Heart left ventricle (tissue), 16 donors: ENCODE measurements around the gene PASK. TPM values are rescaled to one million over a fixed set of nuclear protein-coding genes. Genes with fewer than 3 reads are reported as not detected.

ENCODE experiments used
- ATAC-seq, 4 donors: fragments of 200-7000 bp; cut with Tn5 transposase; one replicate each; pipeline ENCODE4 v1.9.1; 2020 to 2022; ENCODE audit warnings: moderate library complexity in 4 of 4, mild to moderate bottlenecking in 3 of 4, moderate number of reproducible peaks in 1 of 4
- DNase-seq, 5 donors: peaks; one replicate each; pipeline ENCODE4 v3.0.0-alpha.2; 2020
- H3K27ac ChIP-seq, 12 donors: fragments of 200-600 bp; sonication (generic) in 4 of 12; one replicate each; pipeline versions ENCODE4 v1.5.0 to v1.8.0; 2016 to 2022; ENCODE audit warnings: mild to moderate bottlenecking in 2 of 12
- H3K27me3 ChIP-seq, 9 donors: fragments of 200-600 bp; sonication (generic) in 2 of 9; one replicate each; pipeline versions ENCODE4 v1.5.1 to v1.8.0; 2016 to 2022; ENCODE audit warnings: mild to moderate bottlenecking in 3 of 9
- H3K36me3 ChIP-seq, 9 donors: fragments of 200-600 bp; sonication (generic) in 2 of 9; one replicate each; pipeline versions ENCODE4 v1.5.0 to v1.8.0; 2018 to 2022; ENCODE audit warnings: mild to moderate bottlenecking in 2 of 9
- H3K4me1 ChIP-seq, 12 donors: fragments of 200-600 bp; sonication (generic) in 4 of 12; one replicate each; pipeline versions ENCODE4 v1.5.0 to v1.8.0; 2016 to 2022; ENCODE audit warnings: mild to moderate bottlenecking in 3 of 12
- H3K4me3 ChIP-seq, 12 donors: fragments of 200-600 bp; sonication (generic) in 4 of 12; one replicate each; pipeline versions ENCODE4 v1.5.0 to v1.8.0; 2017 to 2022; ENCODE audit warnings: mild to moderate bottlenecking in 9 of 12, moderate library complexity in 4 of 12
- H3K9me3 ChIP-seq, 12 donors: fragments of 200-600 bp; sonication (generic) in 4 of 12; one replicate each; pipeline versions ENCODE4 v1.5.0 to v1.8.0; 2016 to 2022; ENCODE audit warnings: mild to moderate bottlenecking in 1 of 12
- CTCF ChIP-seq, 12 donors: fragments of 200-600 bp; sonication (generic) in 4 of 12; IDR thresholded peaks; one replicate each; pipeline versions ENCODE4 v1.5.0 to v1.8.0; 2018 to 2022; ENCODE audit warnings: antibody characterized with exemption in 12 of 12, mild to moderate bottlenecking in 5 of 12
- POLR2A ChIP-seq, 2 donors: fragments of 450-650 bp; IDR thresholded peaks; one replicate each; pipeline ENCODE4 v1.6.1; 2017; ENCODE audit warnings: antibody characterized with exemption in 2 of 2, mild to moderate bottlenecking in 2 of 2, moderate library complexity in 2 of 2
- WGBS, 4 donors: extraction: QIAGEN DNeasy Blood & Tissue Kit in 2 of 4; methylation state at CpG; one replicate each; pipeline versions ENCODE4 v1.1.5 to v1.1.7; 2013 to 2018; 5-methylcytosine and 5-hydroxymethylcytosine counted together
- intact Hi-C, 10 donors: fragments of 100-400 bp; cut with DNase I; formaldehyde crosslinking; loops; one replicate each; pipeline versions ENCODE4 v1.11.1 to v1.14.2; 2022
- polyA plus RNA-seq, 2 donors: library from polyadenylated mRNA; stranded (reverse); fragments of 200-250 nt; gene quantifications; one replicate each; pipeline ENCODE4 v1.2.3, GENCODE V29; 2013
- total RNA-seq, 9 donors: library from RNA; depleted of rRNA in 2 of 9; stranded (reverse); fragments of >200 nt in 2 of 9; fragmentation: NEBNext Ultra II Directional in 3 of 9; extraction: Animal tissue kit (Norgen Biotek cat#: 25700) in 3 of 9; gene quantifications; one replicate each; pipeline versions ENCODE4 v1.1.0 to v1.2.4, GENCODE V29; 2016 to 2023
- donor health status: ischemic (EF 13 %, LVEDD 7.1; RV severe dilation, severe dysfunction).
- donor health status: healthy with polysubstance abuse.
- donor health status: DM: no; HTN: yes; CAD: no.
- donor health status: DM: no; HTN: no; CAD: no.
- donor health status: ischemic (EF 25% LVEDD 6.9; RV normal size, moderate dysfunction).
- donor health status: ischemic (EF 25% LVEDD 5.7; RV mildly dilated, moderate dysfunction).
- donor health status: healthy.
- donor health status: DM: yes; HTN: yes; CAD: no.
- donor health status: ischemic (EF 35%, LVEDD 5.7; RV mildly dilated, moderate dysfunction).
- donor health status: nonischemic (EF 11% LVEDD 7.7; RV severe dilation, severe dysfunction).
- donor health status: DM: yes; HTN: yes; CAD: no.
- donor health status: PGD.
- donor health status: ischemic (EF 29% LVEDD 5.4; RV normal size, mild dysfunction).
- donor health status: nonischemic (EF 23%, LVEDD 6.1; RV moderate dilation, normal function).

Gene PASK
- total and polyA plus RNA-seq, 11 donors = 0.60 to 6.3 (median 1.6) TPM

- H3K4me3 ChIP-seq = peak overlapping the region; percentile 69 to 100 (median 90)
- H3K4me1 ChIP-seq = peaks cover 0 to 23% (median 15%) of the 10 kb centered on the region in 12 donors
- peak in 1 of 5 donors; percentile 61 for DNase-seq
- peaks cover 0 to 24% (median 17%) of the 10 kb centered on the region in 9 donors for H3K36me3 ChIP-seq
- H3K9me3 ChIP-seq = no peaks in the 10 kb centered on the region
- peak in 2 of 4 donors; percentile 23 to 28 for ATAC-seq
- no peak for TF ChIP-seq POLR2A (IDR thresholded peaks at IDR 0.05)
- no peak for TF ChIP-seq CTCF (IDR thresholded peaks at IDR 0.05)
- H3K27me3 ChIP-seq = no peaks in the 10 kb centered on the region
- whole genome bisulfite sequencing, 4 donors = 7 to 13% (median 9%) methylated on average over 21 to 37 of the region's 37 CpGs
- intact Hi-C loops = loop anchor here in 3 of 10 donors (1.0 to 10.0 kb wide), 4 partner anchors 10 to 484 kb away; partner anchors contain the start of genes ATG4B (in 1 of the 3) and THAP4 (in 1 of the 3)
- H3K27ac ChIP-seq = peak overlapping the region; percentile 29 to 87 (median 84)
Measured at GRCh38 chr2:241150660-241151530, 1.6 kb upstream of the PASK start.

GRCh38 chr2:241149925-241150659, 820 bp upstream of the PASK start, which contains the start of gene PPP1R7:
TSS of gene PPP1R7 (plus strand) at chr2:241150467. CDS start at chr2:241150496, 29 bp downstream.
- WGBS, 4 donors = 0% methylated on average over 41 to 73 of the region's 73 CpGs
- Histone ChIP-seq H3K27ac (peak within 1 kb of the TSS; percentile 29 to 87 (median 84)), H3K4me1 (peaks cover 0 to 23% (median 15%) of the 10 kb centered on the region in 12 donors), H3K4me3 (peak within 1 kb of the TSS; percentile 69 to 100 (median 90)), H3K27me3 (no peaks in the 10 kb centered on the region), H3K36me3 (peaks cover 0 to 18% (median 9%) of the 10 kb centered on the region in 9 donors), H3K9me3 (no peaks in the 10 kb centered on the region)
- DNase-seq = peak; percentile 95 to 97 (median 96)
- ATAC-seq = peak; percentile 94 to 98 (median 97)
- TF ChIP-seq CTCF (IDR thresholded peaks at IDR 0.05) = peak in 2 of 12 donors; percentile 30 to 37
- peak in 1 of 2 donors; percentile 80 for TF ChIP-seq POLR2A (IDR thresholded peaks at IDR 0.05)
- intact Hi-C loops = loop anchor here in 5 of 10 donors (1.0 to 10.0 kb wide), 6 partner anchors 11 to 485 kb away; partner anchors contain the start of genes MTERF4 (in 2 of the 5), ATG4B (in 1 of the 5) and THAP4 (in 1 of the 5)

GRCh38 chr2:241149675-241149924, 328 bp upstream of the PASK start:
- TF ChIP-seq CTCF (IDR thresholded peaks at IDR 0.05) = no peak
- no peak for TF ChIP-seq POLR2A (IDR thresholded peaks at IDR 0.05)
- Histone ChIP-seq H3K27ac (peak overlapping the region in 7 of 12 donors; percentile 23 to 87 (median 80)), H3K4me1 (peaks cover 0 to 23% (median 15%) of the 10 kb centered on the region in 12 donors), H3K36me3 (peaks cover 0 to 13% (median 4%) of the 10 kb centered on the region in 9 donors), H3K4me3 (peak overlapping the region; percentile 69 to 100 (median 90)), H3K27me3 (no peaks in the 10 kb centered on the region), H3K9me3 (no peaks in the 10 kb centered on the region)
- WGBS, 4 donors = 0% methylated on average over 4 to 23 of the region's 23 CpGs
- intact Hi-C loops = loop anchor here in 4 of 10 donors (2.0 to 5.0 kb wide), 2 partner anchors 42 to 47 kb away; partner anchors contain the start of gene MTERF4 (in 2 of the 4)
- DNase-seq (no peak), ATAC-seq (peak; percentile 3 to 31 (median 11))
